HG03045 (cell line): Measurements from ENCODE around the gene SPATA31E1.

Experiments used
- ATAC-seq: cut with Tn5 transposase; IDR thresholded peaks from one replicate; pipeline ENCODE4 v1.9.1; 2021; ENCODE audit warnings: mild to moderate bottlenecking, moderate library complexity; ENCODE audit not compliant: unreplicated experiment

The SPATA31E1 gene

GRCh38 chr9:87862536-87863268, 20.0 kb upstream of the SPATA31E1 start:
- ATAC-seq, result no peak

DNA sequence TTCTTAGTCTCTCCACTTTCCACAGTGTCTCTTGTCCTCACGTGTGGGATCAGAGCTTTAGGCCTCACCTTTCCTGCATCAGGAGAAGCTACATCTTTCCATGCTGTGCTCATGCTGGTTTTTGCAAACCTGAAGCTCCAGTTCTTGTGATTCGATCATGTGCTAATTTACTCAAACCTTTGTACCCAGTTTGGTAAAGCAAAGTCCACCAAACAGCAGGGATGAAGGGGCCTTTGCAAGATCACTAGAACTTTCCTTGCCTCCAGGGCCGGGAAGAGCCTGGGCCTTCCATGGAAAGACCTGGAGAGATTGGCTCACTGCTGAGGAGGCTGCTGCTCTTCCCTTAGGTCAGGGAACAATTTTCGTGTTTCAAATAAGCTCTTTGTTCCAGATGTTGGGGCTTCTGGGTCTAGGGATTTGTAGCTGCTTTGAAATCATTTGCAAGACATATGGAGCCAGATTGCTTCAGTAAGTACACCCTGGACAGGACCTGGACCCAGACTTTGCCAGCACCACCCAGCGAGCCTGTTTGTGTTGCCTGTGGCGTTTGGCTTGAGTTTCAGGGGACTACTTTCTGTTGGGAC, 18.7 kb upstream of the SPATA31E1 start:
- ATAC-seq, result no peak

GRCh38 chr9:87864915-87865314, 17.8 kb upstream of the SPATA31E1 start:
- ATAC-seq, result no peak

DNA sequence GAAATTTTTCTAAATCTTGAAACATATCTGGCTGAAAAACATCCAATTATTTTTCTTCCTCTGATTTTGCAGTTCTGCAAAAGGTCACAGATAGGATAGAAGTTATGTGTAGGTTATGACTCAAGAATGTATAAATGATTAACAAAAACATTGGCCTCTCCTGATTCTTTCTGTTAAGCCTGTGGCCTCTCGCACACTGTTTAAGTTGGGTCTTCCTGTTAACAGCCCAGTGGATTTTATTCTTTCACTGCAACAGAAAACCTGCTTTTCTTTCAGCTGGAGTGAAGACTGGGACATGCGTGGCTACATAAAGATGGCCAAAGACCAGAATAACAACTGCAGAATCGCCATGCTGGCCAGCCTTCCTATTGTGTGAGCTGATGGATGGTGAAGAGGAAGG, 17.1 kb upstream of the SPATA31E1 start:
- no peak for ATAC-seq

DNA sequence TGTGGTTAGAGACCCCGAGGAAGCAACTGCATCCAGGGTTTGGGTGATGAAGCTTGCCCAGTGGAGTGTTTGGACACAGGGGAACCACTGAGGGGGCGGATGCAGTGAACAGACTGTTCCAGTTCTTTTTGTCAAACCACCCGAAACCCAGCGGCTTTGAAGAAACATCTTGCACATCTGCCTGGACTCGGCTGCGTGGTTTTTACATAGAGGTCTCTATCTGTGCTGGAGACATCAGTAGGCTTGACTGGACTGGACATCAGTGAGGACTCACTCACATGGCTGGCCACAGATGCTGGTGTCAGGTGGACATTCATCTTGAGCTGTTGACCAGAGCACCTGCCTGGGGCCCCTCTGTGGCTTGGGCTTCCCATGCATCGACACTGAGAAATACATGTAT, 15.3 kb upstream of the SPATA31E1 start:
- ATAC-seq, result no peak

- no peak for ATAC-seq
These were observed 14.5 kb upstream of the SPATA31E1 start for GRCh38 chr9:87868175-87868574.

GRCh38 chr9:87868635-87869034, 14.0 kb upstream of the SPATA31E1 start:
- no peak for ATAC-seq

DNA sequence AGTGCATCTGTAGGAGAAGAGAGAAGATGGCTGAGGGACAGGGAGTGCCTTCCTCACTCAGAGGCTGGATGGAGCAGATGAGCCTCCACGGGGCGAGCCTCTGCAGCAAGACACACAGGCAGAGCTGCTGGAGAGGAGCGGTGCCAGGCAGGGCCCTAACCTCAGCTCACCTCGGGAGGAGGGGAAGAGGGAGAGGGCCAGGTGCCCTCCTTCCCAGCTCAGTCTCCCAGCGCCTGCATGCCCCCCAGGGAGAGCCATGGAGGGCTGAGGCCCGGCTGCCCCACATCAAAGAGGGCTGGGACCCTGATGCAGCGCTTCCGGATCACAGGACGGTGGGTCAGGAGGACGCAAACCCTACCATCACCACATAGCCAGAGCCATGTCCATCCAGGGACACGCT, 13.6 kb upstream of the SPATA31E1 start:
- ATAC-seq, result no peak

- ATAC-seq, result no peak
These were observed 11.1 kb upstream of the SPATA31E1 start for GRCh38 chr9:87871425-87872078.

DNA sequence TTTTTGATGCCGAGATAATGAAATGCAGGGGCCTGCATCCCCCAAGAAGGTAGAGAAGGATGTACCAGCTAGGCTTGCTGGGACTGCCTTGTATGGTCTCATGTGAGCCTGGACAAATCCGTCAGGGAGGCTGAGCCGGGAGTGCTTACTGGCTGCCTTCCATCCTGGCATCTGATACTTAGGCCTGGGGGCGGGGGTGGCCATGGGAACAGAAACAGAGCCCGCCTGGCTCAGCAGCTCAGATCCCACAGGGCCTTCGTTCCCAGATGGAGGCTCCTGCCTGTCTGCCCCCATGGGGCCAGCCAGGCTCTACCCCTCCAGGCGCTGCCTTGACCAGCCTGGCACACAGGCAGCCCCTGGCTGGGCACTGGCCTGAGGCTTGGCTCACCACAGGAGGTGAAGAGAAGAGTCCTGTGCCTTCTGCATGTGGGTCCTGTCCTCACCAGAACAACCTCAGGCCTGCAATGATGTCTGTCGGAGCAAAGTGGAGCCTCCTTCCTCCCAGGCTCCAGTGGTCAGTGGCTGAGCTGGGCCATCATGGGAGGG, 10.5 kb upstream of the SPATA31E1 start:
- no peak for ATAC-seq

DNA sequence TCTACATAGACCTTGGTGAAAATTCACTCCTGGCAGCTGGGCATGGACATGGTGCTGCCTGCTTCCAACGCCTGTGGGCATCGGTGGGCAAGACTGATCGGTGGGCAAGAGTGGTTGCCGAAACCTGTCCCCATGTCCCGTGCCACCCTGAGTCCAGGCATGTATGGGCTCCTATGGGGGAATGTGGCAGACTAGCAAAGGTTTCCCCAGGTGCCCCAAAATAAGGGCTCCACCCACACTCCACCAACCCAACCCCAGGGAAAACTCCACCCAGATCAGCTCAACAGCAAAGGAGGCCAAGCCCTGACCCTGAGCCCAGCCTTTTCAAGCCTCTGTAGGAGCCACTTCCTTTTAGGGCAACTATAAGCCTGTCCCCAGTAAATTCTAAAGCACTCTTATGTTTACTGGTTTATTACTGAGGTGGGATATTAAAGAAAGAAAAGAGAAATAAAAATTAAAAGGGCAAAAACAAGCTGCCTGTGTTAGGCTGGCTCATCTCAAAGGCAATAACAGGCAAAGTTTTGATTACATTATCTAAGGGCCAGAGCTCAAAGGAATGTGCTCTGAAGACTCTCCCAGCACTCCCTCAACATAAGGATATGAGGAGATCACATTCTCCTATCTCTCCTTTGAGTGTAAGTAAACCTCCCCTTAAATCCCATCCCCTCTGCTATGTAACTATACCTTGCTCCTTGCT, 8.9 kb upstream of the SPATA31E1 start:
- no peak for ATAC-seq

- ATAC-seq, result no peak
These were observed 8.4 kb upstream of the SPATA31E1 start for GRCh38 chr9:87874304-87874623.

DNA sequence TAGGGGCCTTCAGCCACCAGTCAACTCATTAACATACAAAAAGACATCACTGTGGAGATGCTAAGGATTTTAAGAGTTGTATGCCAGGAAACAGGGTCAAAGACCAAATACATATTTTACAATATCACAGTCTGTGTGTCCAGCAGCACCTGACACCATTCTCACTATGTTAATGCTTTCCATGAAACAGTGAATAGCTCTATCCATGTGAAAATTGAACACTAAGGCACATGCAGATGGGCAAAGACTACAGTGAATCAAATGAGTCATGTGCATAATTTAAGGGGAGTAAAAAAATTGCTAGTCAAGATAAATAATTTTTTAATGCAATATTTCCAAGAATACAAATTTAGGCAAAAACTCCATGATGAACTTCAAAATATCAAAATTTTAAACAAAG, 7.6 kb upstream of the SPATA31E1 start:
- ATAC-seq, result no peak

GRCh38 chr9:87875831-87876545, 6.7 kb upstream of the SPATA31E1 start:
- ATAC-seq, result no peak

GRCh38 chr9:87876708-87877107, 6.0 kb upstream of the SPATA31E1 start:
- ATAC-seq, result no peak

GRCh38 chr9:87878989-87879511, 3.6 kb upstream of the SPATA31E1 start:
- no peak for ATAC-seq

GRCh38 chr9:87880116-87880515, 2.6 kb upstream of the SPATA31E1 start:
- ATAC-seq, result no peak

GRCh38 chr9:87880683-87881082, 2.0 kb upstream of the SPATA31E1 start:
- ATAC-seq, result no peak

GRCh38 chr9:87883274-87883673, 597 bp downstream of the SPATA31E1 start:
- no peak for ATAC-seq

DNA sequence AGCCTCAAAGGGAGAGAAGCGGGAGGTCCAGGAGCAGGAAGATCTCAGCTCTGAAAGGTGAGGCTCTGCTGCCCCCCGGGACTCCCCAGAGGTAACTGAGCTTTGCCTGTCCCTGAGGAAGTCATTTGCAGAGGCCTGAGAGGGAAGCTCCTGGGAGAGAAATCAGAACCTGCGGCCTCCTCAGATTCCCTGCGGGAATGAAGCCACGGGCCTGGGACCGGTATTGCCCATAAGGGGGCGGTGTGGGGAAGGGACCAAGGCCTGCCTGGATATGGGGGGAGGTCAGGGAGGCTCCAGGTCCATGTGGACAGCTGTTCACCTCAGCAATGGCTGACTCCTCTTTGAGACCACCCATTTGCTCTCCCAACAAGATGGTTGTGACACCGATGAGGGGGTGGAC, 1.3 kb downstream of the SPATA31E1 start:
- no peak for ATAC-seq
